Kidney epithelial cell (primary cell): ENCODE measurements around the gene KCNC4. TPM values are rescaled to one million over a fixed set of nuclear protein-coding genes. Genes with fewer than 3 reads are reported as not detected.

ENCODE experiments used
- DNase-seq: peaks from one replicate; pipeline ENCODE4 v3.0.0-alpha.2; 2010; ENCODE audit warnings: low read depth
- H3K27me3 ChIP-seq: 2 replicates; pipeline ENCODE4 v1.6.0; 2011; ENCODE audit warnings: low read length; ENCODE audit not compliant: control insufficient read depth, insufficient read depth
- H3K36me3 ChIP-seq: 2 replicates; pipeline ENCODE4 v1.5.1; 2011; ENCODE audit warnings: low read length; ENCODE audit not compliant: control insufficient read depth, insufficient read depth
- H3K4me3 ChIP-seq: 2 replicates; pipeline ENCODE4 v1.5.1; 2011; ENCODE audit warnings: low read depth, mild to moderate bottlenecking, control low read depth, low read length
- total RNA-seq: library from RNA; depleted of rRNA; stranded (reverse); fragments of >200 nt; gene quantifications from 2 replicates; pipeline ENCODE4 v1.2.3, GENCODE V29; 2015
- TF ChIP-seq, protein P1 (sequence below): IDR thresholded peaks from 2 replicates; pipeline ENCODE4 v1.5.1; 2011; ENCODE audit warnings: mild to moderate bottlenecking, moderate library complexity, low read length, control low read depth, inconsistent platforms; ENCODE audit not compliant: insufficient read depth, poor library complexity, severe bottlenecking

KCNC4 gene
- total RNA-seq, 1 donor from 2014 or later: 1.8 TPM

GRCh38 chr1:110237386-110238152, 27.5 kb downstream of the KCNC4 start:
- Histone ChIP-seq H3K4me3 (no peak overlapping the region), H3K36me3 (no peaks in the 10 kb centered on the region), H3K27me3 (no peaks in the 10 kb centered on the region)
- TF ChIP-seq, protein P1, sequence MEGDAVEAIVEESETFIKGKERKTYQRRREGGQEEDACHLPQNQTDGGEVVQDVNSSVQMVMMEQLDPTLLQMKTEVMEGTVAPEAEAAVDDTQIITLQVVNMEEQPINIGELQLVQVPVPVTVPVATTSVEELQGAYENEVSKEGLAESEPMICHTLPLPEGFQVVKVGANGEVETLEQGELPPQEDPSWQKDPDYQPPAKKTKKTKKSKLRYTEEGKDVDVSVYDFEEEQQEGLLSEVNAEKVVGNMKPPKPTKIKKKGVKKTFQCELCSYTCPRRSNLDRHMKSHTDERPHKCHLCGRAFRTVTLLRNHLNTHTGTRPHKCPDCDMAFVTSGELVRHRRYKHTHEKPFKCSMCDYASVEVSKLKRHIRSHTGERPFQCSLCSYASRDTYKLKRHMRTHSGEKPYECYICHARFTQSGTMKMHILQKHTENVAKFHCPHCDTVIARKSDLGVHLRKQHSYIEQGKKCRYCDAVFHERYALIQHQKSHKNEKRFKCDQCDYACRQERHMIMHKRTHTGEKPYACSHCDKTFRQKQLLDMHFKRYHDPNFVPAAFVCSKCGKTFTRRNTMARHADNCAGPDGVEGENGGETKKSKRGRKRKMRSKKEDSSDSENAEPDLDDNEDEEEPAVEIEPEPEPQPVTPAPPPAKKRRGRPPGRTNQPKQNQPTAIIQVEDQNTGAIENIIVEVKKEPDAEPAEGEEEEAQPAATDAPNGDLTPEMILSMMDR: no peak
- DNase-seq: no peak

GRCh38 chr1:110239441-110240430, 29.6 kb downstream of the KCNC4 start:
- DNase-seq: no peak
- H3K27me3 ChIP-seq: no peaks in the 10 kb centered on the region
- TF ChIP-seq, protein P1: no peak
- H3K36me3 ChIP-seq: no peaks in the 10 kb centered on the region
- H3K4me3 ChIP-seq: no peak overlapping the region

DNA sequence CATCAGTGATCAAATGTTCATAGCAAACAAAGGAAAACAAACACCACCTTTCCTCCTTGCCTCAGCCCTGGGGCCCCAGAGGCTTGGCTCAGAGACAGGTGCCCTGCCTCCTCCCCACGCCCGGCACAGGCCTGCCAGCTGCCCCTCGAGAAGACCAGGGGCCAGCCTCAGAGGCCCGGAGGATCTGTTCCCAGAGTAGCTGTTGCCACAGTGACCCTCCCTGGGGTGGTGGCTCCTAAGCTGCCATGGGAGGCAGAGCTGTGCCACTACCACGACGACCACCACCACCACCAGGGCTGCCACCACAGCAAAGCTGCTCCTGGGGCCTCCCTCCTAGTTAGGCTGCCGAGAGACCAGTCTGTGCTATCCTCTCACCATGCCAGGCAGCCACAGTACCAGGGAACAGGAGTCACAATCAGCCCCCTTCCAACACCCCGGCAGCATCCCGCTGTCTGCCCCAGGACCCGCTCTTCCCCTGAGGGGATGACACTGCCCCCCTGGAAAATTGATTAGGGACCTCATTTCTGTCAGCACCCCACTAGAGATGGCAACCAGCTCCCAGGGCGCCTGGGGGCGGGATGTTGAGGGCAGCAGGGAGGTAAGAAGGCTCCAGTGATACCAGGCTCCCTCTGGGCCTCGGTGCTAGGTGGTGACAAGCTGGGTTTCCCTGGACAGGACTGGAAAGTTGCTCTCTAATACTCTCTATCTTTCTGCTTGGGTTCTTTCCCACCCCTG, 30.5 kb downstream of the KCNC4 start:
- TF ChIP-seq, protein P1: no peak
- no peak for DNase-seq
- Histone ChIP-seq H3K36me3 (no peaks in the 10 kb centered on the region), H3K4me3 (no peak overlapping the region), H3K27me3 (no peaks in the 10 kb centered on the region)

DNA sequence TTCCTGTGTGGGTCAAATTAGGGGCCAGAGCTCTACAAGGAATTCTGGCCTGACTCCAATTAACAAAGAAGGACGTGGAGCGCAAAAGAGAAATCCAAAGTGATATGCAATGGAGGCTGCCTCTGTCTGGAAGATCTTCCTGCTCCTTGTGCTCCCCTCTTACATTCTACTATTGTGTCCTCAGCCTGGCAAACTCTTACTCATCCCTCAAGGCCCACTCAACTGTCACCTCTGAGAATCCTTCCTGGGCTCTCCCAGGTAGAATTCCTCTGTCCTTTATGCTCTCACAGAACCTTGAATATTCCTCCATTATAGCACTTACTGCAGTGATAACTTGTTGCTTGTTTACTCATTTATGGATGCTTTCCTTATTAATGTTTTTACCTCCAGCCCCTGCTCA, 31.4 kb downstream of the KCNC4 start:
- Histone ChIP-seq H3K4me3 (no peak overlapping the region), H3K27me3 (no peaks in the 10 kb centered on the region), H3K36me3 (no peaks in the 10 kb centered on the region)
- TF ChIP-seq, protein P1: no peak
- no peak for DNase-seq

DNA sequence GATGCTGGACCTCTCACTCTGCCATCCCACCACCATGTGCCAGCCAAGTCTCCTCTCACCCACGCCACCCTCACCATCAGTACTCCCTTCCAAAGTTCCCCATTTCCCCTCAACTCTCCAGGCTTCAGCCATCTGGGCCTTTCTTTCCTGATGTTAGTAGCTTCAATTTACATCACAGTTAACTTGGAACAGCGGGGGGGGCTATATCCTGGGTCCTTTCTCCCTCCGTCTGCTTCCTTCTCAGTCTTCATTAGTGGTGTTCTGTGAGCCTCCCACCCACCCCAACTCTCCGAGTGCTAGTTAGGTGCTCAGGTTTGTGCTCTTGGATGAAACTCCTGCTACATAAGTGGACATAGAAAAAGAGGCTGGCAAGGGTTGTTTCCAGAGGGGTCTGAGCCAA, 31.9 kb downstream of the KCNC4 start:
- Histone ChIP-seq H3K27me3 (no peaks in the 10 kb centered on the region), H3K36me3 (no peaks in the 10 kb centered on the region)
- no peak for DNase-seq

More for the DNA sequence above, 31.9 kb downstream of the KCNC4 start:
- H3K4me3 ChIP-seq: no peak overlapping the region
- TF ChIP-seq, protein P1: no peak
